PC-9 (cell line): ENCODE results near the gene LOX. TPM values are rescaled to one million over a fixed set of nuclear protein-coding genes. Genes with fewer than 3 reads are reported as not detected.

Experiments
- BruUV-seq: library from RNA; stranded (reverse); fragments of 400-500 nt; replicated peaks from 2 replicates; lab custom pipeline; 2021; lab: Mats Ljungman, UMichigan
- CTCF ChIA-PET: fragments of 300-600 bp; sonication (Branson Sonifier 250); formaldehyde crosslinking; loops from one replicate; lab custom pipeline; 2022; ENCODE audit warnings: antibody characterized with exemption; lab: Charles Lee
- POLR2A ChIA-PET: fragments of 300-600 bp; sonication (Branson Sonifier 250); formaldehyde crosslinking; loops from one replicate; lab custom pipeline; 2022; ENCODE audit warnings: antibody characterized with exemption; ENCODE audit not compliant: unreplicated experiment; lab: Charles Lee
- DNase-seq, 2 experiments: peaks; one replicate each; pipeline versions ENCODE4 v3.0.0 to v3.0.0-alpha.2; 2015 to 2022; ENCODE audit warnings: mixed read lengths in 1 of 2
- H2AFZ ChIP-seq: fragments of 200-600 bp; sonication (generic); 2 replicates; pipeline ENCODE4 v1.8.1; 2017; ENCODE audit warnings: antibody characterized with exemption
- H3F3A ChIP-seq: fragments of 200-600 bp; sonication (generic); 2 replicates; pipeline ENCODE4 v1.8.1; 2017; ENCODE audit warnings: antibody characterized with exemption, mild to moderate bottlenecking, low read depth; ENCODE audit not compliant: insufficient read depth
- H3K27ac ChIP-seq: fragments of 200-600 bp; sonication (generic); 2 replicates; pipeline ENCODE4 v1.6.1; 2016; ENCODE audit warnings: mixed run types
- H3K27me3 ChIP-seq: fragments of 200-600 bp; sonication (generic); 2 replicates; pipeline ENCODE4 v1.6.1; 2016; ENCODE audit warnings: low read depth, mixed run types; ENCODE audit not compliant: insufficient read depth
- H3K36me3 ChIP-seq: fragments of 200-600 bp; sonication (generic); 2 replicates; pipeline ENCODE4 v1.6.1; 2016; ENCODE audit warnings: low read depth, mixed run types
- H3K4me1 ChIP-seq: fragments of 200-600 bp; sonication (generic); replicated peaks from 2 replicates; pipeline ENCODE4 v1.6.1; 2016; ENCODE audit warnings: mixed run types; ENCODE audit not compliant: insufficient read depth
- H3K4me2 ChIP-seq: fragments of 200-600 bp; sonication (generic); 2 replicates; pipeline ENCODE4 v1.6.1; 2017; ENCODE audit warnings: mixed run types
- H3K4me3 ChIP-seq: fragments of 200-600 bp; sonication (generic); 2 replicates; pipeline ENCODE4 v1.6.1; 2016; ENCODE audit warnings: mixed run types
- H3K79me2 ChIP-seq: fragments of 200-600 bp; sonication (generic); 2 replicates; pipeline ENCODE4 v1.6.1; 2017; ENCODE audit warnings: low read depth, mixed run types
- H3K9me2 ChIP-seq: fragments of 200-600 bp; sonication (generic); 2 replicates; pipeline ENCODE4 v1.8.1; 2017; ENCODE audit warnings: mild to moderate bottlenecking; ENCODE audit not compliant: insufficient read depth
- H3K9me3 ChIP-seq: fragments of 200-600 bp; sonication (generic); 2 replicates; pipeline ENCODE4 v1.8.1; 2016; ENCODE audit warnings: low read depth; ENCODE audit not compliant: insufficient read depth
- H4K20me1 ChIP-seq: fragments of 200-600 bp; sonication (generic); 2 replicates; pipeline ENCODE4 v1.8.1; 2017; ENCODE audit not compliant: insufficient read depth
- EZH2 ChIP-seq: fragments of 200-600 bp; sonication (generic); IDR thresholded peaks from 2 replicates; pipeline ENCODE4 v1.8.0; 2017; ENCODE audit warnings: antibody characterized with exemption, low read depth
- intact Hi-C: fragments of 100-400 bp; cut with micrococcal nuclease; formaldehyde crosslinking; loops from one replicate; pipeline ENCODE4 v1.10.0; 2022; ENCODE audit not compliant: unreplicated experiment
- total RNA-seq: library from RNA; stranded (reverse); gene quantifications from 2 replicates; pipeline ENCODE4 v1.2.3, GENCODE V29; 2021
- TF ChIP-seq, protein P1 (sequence below): fragments of 200-600 bp; sonication (generic); conservative IDR thresholded peaks from 2 replicates; pipeline ENCODE4 v1.6.1; 2017; ENCODE audit warnings: mixed run types, antibody characterized with exemption, mild to moderate bottlenecking, moderate library complexity

Gene LOX
- total RNA-seq, 1 experiment from 2014 or later, result 3.2 TPM

DNA sequence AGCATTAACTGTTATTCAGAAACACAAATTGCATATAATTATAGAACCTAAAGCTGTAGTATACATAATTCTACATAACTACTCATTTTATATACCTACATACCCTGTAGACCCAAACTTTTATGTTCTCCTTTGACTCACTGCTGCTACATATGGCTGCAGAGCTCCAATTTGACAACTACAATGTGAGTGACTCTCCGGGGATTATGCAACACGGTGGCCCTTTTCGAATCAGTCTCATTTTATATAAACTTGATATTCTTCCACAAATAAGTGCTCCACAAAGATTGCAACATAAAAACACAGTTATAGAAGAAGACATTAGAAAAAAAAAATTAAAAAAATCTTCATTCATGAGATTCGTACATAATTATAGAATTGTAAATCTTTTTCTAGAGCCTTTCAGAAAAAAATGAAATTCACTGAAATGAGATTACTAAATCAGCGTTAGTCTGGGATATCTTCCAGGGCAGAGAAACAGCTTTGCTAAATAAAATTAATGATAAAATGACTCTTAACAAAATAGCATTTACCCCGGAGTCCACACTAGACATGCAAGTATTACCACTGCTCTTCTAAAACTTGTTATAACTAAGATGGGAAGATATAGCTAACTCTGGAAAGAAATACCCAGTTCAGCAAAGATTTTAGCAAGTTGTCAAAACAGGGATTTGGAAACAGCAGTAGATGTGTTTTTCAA lies 63.7 kb downstream of the LOX start:
- POLR2A ChIA-PET, result no interaction called here
- Histone ChIP-seq H3K79me2 (no peaks in the 10 kb centered on the region; the same call in 1 of the 2 replicates), H3K4me1 (no peaks in the 10 kb centered on the region), H3F3A (no peaks in the 10 kb centered on the region), H3K36me3 (no peaks in the 10 kb centered on the region), H3K27me3 (no peaks in the 10 kb centered on the region), H3K27ac (no peak overlapping the region), H3K4me2 (no peak overlapping the region), H3K9me2 (no peaks in the 10 kb centered on the region), H3K4me3 (no peak overlapping the region), H3K9me3 (no peaks in the 10 kb centered on the region), H2AFZ (no peak overlapping the region), H4K20me1 (no peaks in the 10 kb centered on the region)
- intact Hi-C loops, result no loop called here
- CTCF ChIA-PET, result no interaction called here
- no TSS peak for BruUV-seq
- TF ChIP-seq, protein P1, sequence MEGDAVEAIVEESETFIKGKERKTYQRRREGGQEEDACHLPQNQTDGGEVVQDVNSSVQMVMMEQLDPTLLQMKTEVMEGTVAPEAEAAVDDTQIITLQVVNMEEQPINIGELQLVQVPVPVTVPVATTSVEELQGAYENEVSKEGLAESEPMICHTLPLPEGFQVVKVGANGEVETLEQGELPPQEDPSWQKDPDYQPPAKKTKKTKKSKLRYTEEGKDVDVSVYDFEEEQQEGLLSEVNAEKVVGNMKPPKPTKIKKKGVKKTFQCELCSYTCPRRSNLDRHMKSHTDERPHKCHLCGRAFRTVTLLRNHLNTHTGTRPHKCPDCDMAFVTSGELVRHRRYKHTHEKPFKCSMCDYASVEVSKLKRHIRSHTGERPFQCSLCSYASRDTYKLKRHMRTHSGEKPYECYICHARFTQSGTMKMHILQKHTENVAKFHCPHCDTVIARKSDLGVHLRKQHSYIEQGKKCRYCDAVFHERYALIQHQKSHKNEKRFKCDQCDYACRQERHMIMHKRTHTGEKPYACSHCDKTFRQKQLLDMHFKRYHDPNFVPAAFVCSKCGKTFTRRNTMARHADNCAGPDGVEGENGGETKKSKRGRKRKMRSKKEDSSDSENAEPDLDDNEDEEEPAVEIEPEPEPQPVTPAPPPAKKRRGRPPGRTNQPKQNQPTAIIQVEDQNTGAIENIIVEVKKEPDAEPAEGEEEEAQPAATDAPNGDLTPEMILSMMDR, result no peak
- no peak for TF ChIP-seq EZH2
- DNase-seq, result no peak

Other genes with a start within 250 kb of the LOX start
- not detected in 2 replicates for gene FTMT, start 226.4 kb downstream of the LOX start, total RNA-seq
- gene SRFBP1, start 116.3 kb downstream of the LOX start, total RNA-seq, result 8.7 and 10.8 TPM in 2 replicates
- not detected in 2 replicates for gene ZNF474, start 51.3 kb upstream of the LOX start, total RNA-seq
- not detected in 2 replicates for gene SNCAIP, start 234.0 kb upstream of the LOX start, total RNA-seq